Keratinocyte (primary cell): ENCODE results near the gene SLC37A1. TPM values are rescaled to one million over a fixed set of nuclear protein-coding genes. Genes with fewer than 3 reads are reported as not detected.

Experiments used
- DNase-seq: peaks from one replicate; pipeline ENCODE4 v3.0.0-alpha.2; 2011; ENCODE audit warnings: low read depth, missing footprints, low spot score
- FAIRE-seq: peaks from 2 replicates; lab custom pipeline; 2011; peaks lifted over from hg19 to GRCh38; lab: Jason Lieb, UNC
- H2AFZ ChIP-seq: 2 replicates; pipeline ENCODE4 v1.6.0; 2012; ENCODE audit warnings: low read length, control low read depth, inconsistent platforms; ENCODE audit not compliant: control insufficient read depth
- H3K27ac ChIP-seq: 2 replicates; pipeline ENCODE4 v1.5.1; 2011; ENCODE audit warnings: low read length; ENCODE audit not compliant: control insufficient read depth, insufficient read depth
- H3K27me3 ChIP-seq: 3 replicates; pipeline ENCODE4 v1.6.0; 2011; ENCODE audit warnings: low read length; ENCODE audit not compliant: control insufficient read depth, insufficient read depth; ENCODE audit errors: extremely low read depth
- H3K36me3 ChIP-seq, 2 experiments: 2 replicates in 1 of 2; 3 replicates in 1 of 2; pipeline ENCODE4 v1.5.1; 2011; ENCODE audit warnings: low read length in 2 of 2, mild to moderate bottlenecking in 1 of 2; ENCODE audit not compliant: control insufficient read depth in 2 of 2, insufficient read depth in 2 of 2; ENCODE audit errors: extremely low read depth in 1 of 2
- H3K4me1 ChIP-seq: 3 replicates; pipeline ENCODE4 v1.5.1; 2011; ENCODE audit warnings: low read length; ENCODE audit not compliant: control insufficient read depth, insufficient read depth; ENCODE audit errors: extremely low read depth
- H3K4me2 ChIP-seq: 3 replicates; pipeline ENCODE4 v1.6.0; 2011; ENCODE audit warnings: low read depth, low read length; ENCODE audit not compliant: control insufficient read depth, insufficient read depth; ENCODE audit errors: extremely low read depth
- H3K4me3 ChIP-seq, 3 experiments: fragments of 200-600 bp in 1 of 3; sonication (generic) in 1 of 3; 2 replicates in 2 of 3; 3 replicates in 1 of 3; pipeline ENCODE4 v1.5.1; 2011 to 2016; ENCODE audit warnings: low read length in 3 of 3, mild to moderate bottlenecking in 3 of 3, control low read depth in 2 of 3, inconsistent platforms in 1 of 3, low read depth in 1 of 3, mixed read lengths in 1 of 3, mixed run types in 1 of 3, moderate library complexity in 1 of 3; ENCODE audit not compliant: control insufficient read depth in 2 of 3, insufficient read depth in 2 of 3; ENCODE audit errors: extremely low read depth in 1 of 3
- H3K79me2 ChIP-seq: 2 replicates; pipeline ENCODE4 v1.6.0; 2012; ENCODE audit warnings: low read length; ENCODE audit not compliant: control insufficient read depth, insufficient read depth
- H3K9ac ChIP-seq: 3 replicates; pipeline ENCODE4 v1.6.0; 2011; ENCODE audit warnings: low read length; ENCODE audit not compliant: control insufficient read depth, insufficient read depth; ENCODE audit errors: extremely low read depth
- H3K9me1 ChIP-seq: 3 replicates; pipeline ENCODE4 v1.6.0; 2011; ENCODE audit warnings: low read length; ENCODE audit not compliant: control insufficient read depth, insufficient read depth; ENCODE audit errors: extremely low read depth
- H3K9me3 ChIP-seq: 2 replicates; pipeline ENCODE4 v1.5.1; 2012; ENCODE audit warnings: low read depth, low read length; ENCODE audit not compliant: control insufficient read depth
- H4K20me1 ChIP-seq: 3 replicates; pipeline ENCODE4 v1.6.0; 2011; ENCODE audit warnings: low read length; ENCODE audit not compliant: control insufficient read depth, insufficient read depth; ENCODE audit errors: extremely low read depth
- CTCF ChIP-seq, 3 experiments: IDR thresholded peaks in 1 of 3; conservative IDR thresholded peaks in 1 of 3; optimal IDR thresholded peaks in 1 of 3; 2 replicates in 2 of 3; 3 replicates in 1 of 3; pipeline versions ENCODE3 to v1.5.1; 2011; ENCODE audit warnings: low read length in 3 of 3, mild to moderate bottlenecking in 3 of 3, moderate library complexity in 2 of 3, control low read depth in 1 of 3, inconsistent platforms in 1 of 3; ENCODE audit not compliant: insufficient read depth in 2 of 3; ENCODE audit errors: extremely low read depth in 1 of 3
- EZH2 ChIP-seq: IDR thresholded peaks from one replicate; pipeline ENCODE4 v1.6.1; 2012; ENCODE audit warnings: inconsistent platforms, mild to moderate bottlenecking, low read length, moderate library complexity
- dilution Hi-C: fragments of 300-500 bp; cut with MboI; formaldehyde crosslinking; loops from one replicate; pipeline ENCODE4 v1.7.0; 2020; ENCODE audit warnings: low sequenced_read_pairs; ENCODE audit not compliant: extremely low pct_ligation_motif_present
- polyA plus RNA-seq, 5 experiments: library from polyadenylated mRNA; depleted of rRNA in 3 of 5; stranded (reverse) in 3 of 5; stranded (forward) in 1 of 5; unstranded in 1 of 5; fragments of >200 nt; gene quantifications; 1 replicate in 1 of 5; 2 replicates in 3 of 5; 3 replicates in 1 of 5; pipeline versions ENCODE4 v1.2.1 to v1.2.3, GENCODE V29; 2011 to 2012; ENCODE audit warnings: missing spikeins in 2 of 5, low read depth in 1 of 5, low replicate concordance in 1 of 5

The SLC37A1 gene
- polyA plus RNA-seq, 1 donor (not counting 4 experiments of a cell fraction or from before 2014, with no cell fraction given) = 4.1 TPM

GRCh38 chr21:42584296-42584641 lies 70.6 kb downstream of the SLC37A1 start:
- TF ChIP-seq EZH2 = no peak
- no peak for TF ChIP-seq CTCF (optimal IDR thresholded peaks at IDR 0.05 in 1 of 3, IDR thresholded peaks at IDR 0.05 in 1 of 3, conservative IDR thresholded peaks at IDR 0.05 in 1 of 3; ENCODE audit: extremely low read depth in 1 of 3, insufficient read depth in 2 of 3, low read length in 3 of 3)
- H2AFZ ChIP-seq = no peak overlapping the region
- dilution Hi-C loops = no loop called here
- no peaks in the 10 kb centered on the region for H3K9me1 ChIP-seq
- H3K4me1 ChIP-seq = no peaks in the 10 kb centered on the region
- H3K4me3 ChIP-seq = no peak overlapping the region
- FAIRE-seq (no peak), DNase-seq (no peak)
- H3K9me3 ChIP-seq = no peaks in the 10 kb centered on the region
- H3K27ac ChIP-seq = no peak overlapping the region
- H3K36me3 ChIP-seq = no peaks in the 10 kb centered on the region
- H3K79me2 ChIP-seq = no peaks in the 10 kb centered on the region
- peaks cover 5% of the 10 kb centered on the region for H3K27me3 ChIP-seq
- no peak overlapping the region for H3K9ac ChIP-seq
- no peaks in the 10 kb centered on the region for H4K20me1 ChIP-seq
- H3K4me2 ChIP-seq = no peak overlapping the region

- Histone ChIP-seq H3K36me3 (no peaks in the 10 kb centered on the region), H3K4me2 (no peak overlapping the region), H3K27me3 (peaks cover 5% of the 10 kb centered on the region), H3K4me1 (no peaks in the 10 kb centered on the region), H3K79me2 (no peaks in the 10 kb centered on the region), H2AFZ (no peak overlapping the region), H4K20me1 (no peaks in the 10 kb centered on the region), H3K9me3 (no peaks in the 10 kb centered on the region), H3K4me3 (no peak overlapping the region), H3K9me1 (no peaks in the 10 kb centered on the region), H3K27ac (no peak overlapping the region), H3K9ac (no peak overlapping the region)
- TF ChIP-seq EZH2 (no peak), CTCF (optimal IDR thresholded peaks at IDR 0.05 in 1 of 3, IDR thresholded peaks at IDR 0.05 in 1 of 3, conservative IDR thresholded peaks at IDR 0.05 in 1 of 3; ENCODE audit: extremely low read depth in 1 of 3, insufficient read depth in 2 of 3, low read length in 3 of 3) (no peak)
- DNase-seq (no peak), FAIRE-seq (no peak)
- dilution Hi-C loops = no loop called here
Measured at GRCh38 chr21:42585881-42586280, 72.2 kb downstream of the SLC37A1 start.
